ENCODE results near the gene ACTG2.

The ACTG2 gene

GRCh38 chr2:73925853-73926492 is 33.2 kb downstream of the ACTG2 start:
- DNase-seq (ENCODE audit: low read depth) = no peak
- H3K4me3 ChIP-seq (ENCODE audit: control insufficient read depth, low read depth, low read length) = peak overlapping the region; percentile 78
- no peak for TF ChIP-seq CTCF (conservative IDR thresholded peaks at IDR 0.05; ENCODE audit: control insufficient read depth, insufficient read depth, low read depth, low read length)

GRCh38 chr2:73926493-73927327 is 33.9 kb downstream of the ACTG2 start, which contains the start of gene DGUOK:
TSS of gene DGUOK (plus strand) at chr2:73926880. CDS start at chr2:73926911, 31 bp downstream.
- TF ChIP-seq CTCF (conservative IDR thresholded peaks at IDR 0.05; ENCODE audit: control insufficient read depth, insufficient read depth, low read depth, low read length) = no peak

DNA sequence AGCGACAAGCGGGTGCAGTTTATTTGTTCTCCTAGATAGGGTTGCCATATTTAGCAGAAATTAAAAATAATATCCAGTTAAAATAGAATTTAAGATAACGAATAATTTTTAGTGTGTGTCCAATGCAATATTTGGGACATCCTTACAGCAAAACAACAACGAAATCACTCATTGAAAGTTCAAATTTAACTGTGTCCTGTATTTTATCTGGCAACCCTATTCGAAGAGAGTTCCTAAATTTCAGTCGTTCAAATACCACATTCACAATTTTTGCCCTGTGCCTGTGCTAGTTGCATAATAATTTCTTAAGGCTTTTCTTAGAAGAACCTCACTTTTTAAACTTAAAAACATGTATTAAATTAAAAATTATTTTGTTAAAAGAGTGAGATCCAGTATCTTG is 34.5 kb downstream of the ACTG2 start:
- H3K4me3 ChIP-seq (ENCODE audit: control insufficient read depth, low read depth, low read length) = peak overlapping the region; percentile 78
- no peak for TF ChIP-seq CTCF (conservative IDR thresholded peaks at IDR 0.05; ENCODE audit: control insufficient read depth, insufficient read depth, low read depth, low read length)
- DNase-seq (ENCODE audit: low read depth) = no peak

More at GRCh38 chr2:73926493-73927327, 33.9 kb downstream of the ACTG2 start, which contains the start of gene DGUOK:
- peak; percentile 99 for DNase-seq (ENCODE audit: low read depth)
- H3K4me3 ChIP-seq (ENCODE audit: control insufficient read depth, low read depth, low read length) = peak within 1 kb of the TSS; percentile 78

- no peak for DNase-seq (ENCODE audit: low read depth)
- no peak for TF ChIP-seq CTCF (conservative IDR thresholded peaks at IDR 0.05; ENCODE audit: control insufficient read depth, insufficient read depth, low read depth, low read length)
- H3K4me3 ChIP-seq (ENCODE audit: control insufficient read depth, low read depth, low read length) = no peak overlapping the region
Measured at GRCh38 chr2:73928963-73929347, 36.1 kb downstream of the ACTG2 start.

GRCh38 chr2:73930386-73930785 is 37.6 kb downstream of the ACTG2 start:
- no peak overlapping the region for H3K4me3 ChIP-seq (ENCODE audit: control insufficient read depth, low read depth, low read length)
- no peak for DNase-seq (ENCODE audit: low read depth)
- TF ChIP-seq CTCF (conservative IDR thresholded peaks at IDR 0.05; ENCODE audit: control insufficient read depth, insufficient read depth, low read depth, low read length) = no peak

GRCh38 chr2:73931531-73932500 is 39.0 kb downstream of the ACTG2 start:
- H3K4me3 ChIP-seq (ENCODE audit: control insufficient read depth, low read depth, low read length) = no peak overlapping the region
- TF ChIP-seq CTCF (conservative IDR thresholded peaks at IDR 0.05; ENCODE audit: control insufficient read depth, insufficient read depth, low read depth, low read length) = no peak
- DNase-seq (ENCODE audit: low read depth) = peak; percentile 89
